Panc1 (cell line): Measurements from ENCODE around the gene FBP2.

Experiments used
- CTCF ChIP-seq: fragments of 450-650 bp; IDR thresholded peaks from 2 replicates; pipeline ENCODE4 v1.5.1; 2017; ENCODE audit warnings: mild to moderate bottlenecking
- POLR2AphosphoS5 ChIP-seq: IDR thresholded peaks from 2 replicates; pipeline ENCODE4 v1.6.1; 2012; ENCODE audit warnings: mild to moderate bottlenecking, low read depth, low read length, moderate library complexity
- SIN3A ChIP-seq: IDR thresholded peaks from 2 replicates; pipeline ENCODE4 v1.6.1; 2012; ENCODE audit warnings: low read depth, mild to moderate bottlenecking, low read length, moderate library complexity, borderline replicate concordance; ENCODE audit not compliant: insufficient read depth
- TF ChIP-seq, protein P1 (sequence below), 2 experiments: IDR thresholded peaks; 2 replicates each; pipeline ENCODE4 v1.6.1; 2011 to 2012; ENCODE audit warnings: low read depth in 2 of 2, control low read depth in 1 of 2, low read length in 1 of 2, mild to moderate bottlenecking in 1 of 2, moderate library complexity in 1 of 2; ENCODE audit not compliant: insufficient read depth in 1 of 2

DNA sequence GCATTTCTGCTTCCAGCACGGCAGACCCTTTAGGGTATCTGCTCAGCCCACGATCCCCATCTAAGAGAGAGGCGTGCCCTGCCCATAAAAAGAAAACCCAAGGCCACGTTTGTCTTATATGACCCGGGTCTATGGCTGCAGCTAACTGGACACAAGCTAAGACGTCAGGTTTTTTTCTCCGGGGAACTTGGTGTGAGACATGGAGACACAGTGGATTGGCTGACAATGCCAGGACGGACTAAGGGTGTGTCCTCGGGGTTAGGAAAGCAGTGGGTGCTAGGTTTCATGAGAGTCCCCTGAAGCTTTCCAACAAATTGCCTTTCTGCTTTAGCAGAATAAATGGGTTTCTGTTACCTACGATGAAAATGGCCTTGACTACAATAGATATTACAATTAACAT lies 7.1 kb upstream of the FBP2 start:
- TF ChIP-seq CTCF (no peak), SIN3A (no peak), POLR2AphosphoS5 (no peak)
- TF ChIP-seq, protein P1, sequence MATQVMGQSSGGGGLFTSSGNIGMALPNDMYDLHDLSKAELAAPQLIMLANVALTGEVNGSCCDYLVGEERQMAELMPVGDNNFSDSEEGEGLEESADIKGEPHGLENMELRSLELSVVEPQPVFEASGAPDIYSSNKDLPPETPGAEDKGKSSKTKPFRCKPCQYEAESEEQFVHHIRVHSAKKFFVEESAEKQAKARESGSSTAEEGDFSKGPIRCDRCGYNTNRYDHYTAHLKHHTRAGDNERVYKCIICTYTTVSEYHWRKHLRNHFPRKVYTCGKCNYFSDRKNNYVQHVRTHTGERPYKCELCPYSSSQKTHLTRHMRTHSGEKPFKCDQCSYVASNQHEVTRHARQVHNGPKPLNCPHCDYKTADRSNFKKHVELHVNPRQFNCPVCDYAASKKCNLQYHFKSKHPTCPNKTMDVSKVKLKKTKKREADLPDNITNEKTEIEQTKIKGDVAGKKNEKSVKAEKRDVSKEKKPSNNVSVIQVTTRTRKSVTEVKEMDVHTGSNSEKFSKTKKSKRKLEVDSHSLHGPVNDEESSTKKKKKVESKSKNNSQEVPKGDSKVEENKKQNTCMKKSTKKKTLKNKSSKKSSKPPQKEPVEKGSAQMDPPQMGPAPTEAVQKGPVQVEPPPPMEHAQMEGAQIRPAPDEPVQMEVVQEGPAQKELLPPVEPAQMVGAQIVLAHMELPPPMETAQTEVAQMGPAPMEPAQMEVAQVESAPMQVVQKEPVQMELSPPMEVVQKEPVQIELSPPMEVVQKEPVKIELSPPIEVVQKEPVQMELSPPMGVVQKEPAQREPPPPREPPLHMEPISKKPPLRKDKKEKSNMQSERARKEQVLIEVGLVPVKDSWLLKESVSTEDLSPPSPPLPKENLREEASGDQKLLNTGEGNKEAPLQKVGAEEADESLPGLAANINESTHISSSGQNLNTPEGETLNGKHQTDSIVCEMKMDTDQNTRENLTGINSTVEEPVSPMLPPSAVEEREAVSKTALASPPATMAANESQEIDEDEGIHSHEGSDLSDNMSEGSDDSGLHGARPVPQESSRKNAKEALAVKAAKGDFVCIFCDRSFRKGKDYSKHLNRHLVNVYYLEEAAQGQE (IDR thresholded peaks at IDR 0.05; ENCODE audit: insufficient read depth in 1 of 2, low read depth in 2 of 2, low read length in 1 of 2), result no peak
